ENCODE data around the gene RBM34.
"Not testable (repeated sequence)": the region's sequence is repeated elsewhere in the genome, so short reads cannot be mapped to it uniquely, and the experiment has no call there.

Gene RBM34

GRCh38 chr1:235160957-235161684 lies at the start of gene RBM34:
TSS of gene RBM34 (minus strand) at chr1:235161250. CDS start at chr1:235161226, 24 bp downstream.
- peak; percentile 90 for DNase-seq

GRCh38 chr1:235207209-235207565 lies 46.1 kb upstream of the RBM34 start:
- peak; percentile 38 for DNase-seq

- peak; percentile 58 for DNase-seq
These were observed 45.6 kb upstream of the RBM34 start for GRCh38 chr1:235206533-235207208.

GRCh38 chr1:235205687-235206086 lies 44.6 kb upstream of the RBM34 start:
- no peak for DNase-seq

GRCh38 chr1:235203428-235203827 lies 42.4 kb upstream of the RBM34 start:
- DNase-seq: no peak

- not testable (repeated sequence) for DNase-seq
These were observed 41.4 kb upstream of the RBM34 start for GRCh38 chr1:235202447-235202846.

- peak; percentile 54 for DNase-seq
These were observed 38.4 kb upstream of the RBM34 start for GRCh38 chr1:235199441-235199840.

GRCh38 chr1:235190431-235190830 lies 29.4 kb upstream of the RBM34 start:
- DNase-seq: no peak

- DNase-seq: no peak
These were observed 26.3 kb upstream of the RBM34 start for GRCh38 chr1:235187316-235187715.

- DNase-seq: no peak
These were observed 20.7 kb upstream of the RBM34 start for GRCh38 chr1:235181561-235182245.

- DNase-seq: no peak
These were observed 19.9 kb upstream of the RBM34 start for GRCh38 chr1:235180916-235181460.

GRCh38 chr1:235176486-235176885 lies 15.4 kb upstream of the RBM34 start:
- no peak for DNase-seq

- DNase-seq: no peak
These were observed 8.9 kb upstream of the RBM34 start for GRCh38 chr1:235169986-235170385.

GRCh38 chr1:235168375-235168774 lies 7.3 kb upstream of the RBM34 start:
- DNase-seq: no peak

GRCh38 chr1:235161685-235162327 lies 756 bp upstream of the RBM34 start:
- DNase-seq: no peak

GRCh38 chr1:235160383-235160956 lies 580 bp downstream of the RBM34 start:
- peak; percentile 67 for DNase-seq

GRCh38 chr1:235159930-235160329 lies 1.1 kb downstream of the RBM34 start:
- not testable (repeated sequence) for DNase-seq

- not testable (repeated sequence) for DNase-seq
These were observed 1.8 kb downstream of the RBM34 start for GRCh38 chr1:235159284-235159683.

- DNase-seq: no peak
These were observed 2.4 kb downstream of the RBM34 start for GRCh38 chr1:235158680-235159079.

- no peak for DNase-seq
These were observed 3.9 kb downstream of the RBM34 start for GRCh38 chr1:235157150-235157549.

GRCh38 chr1:235156740-235157139 lies 4.3 kb downstream of the RBM34 start:
- DNase-seq: no peak

- peak; percentile 12 for DNase-seq
These were observed 4.8 kb downstream of the RBM34 start for GRCh38 chr1:235156265-235156664.

- no peak for DNase-seq
These were observed 8.8 kb downstream of the RBM34 start for GRCh38 chr1:235152235-235152634.
